Stimulated activated CD4-positive, alpha-beta T cell treated with anti-CD3 and anti-CD28 coated beads, TNF-alpha, amount 100 ng/mL, for 1 hour (primary cell): Measurements from ENCODE around the gene SUN5.
"Not testable (repeated sequence)": the region's sequence is repeated elsewhere in the genome, so short reads cannot be mapped to it uniquely, and the experiment has no call there.

Source experiments
- DNase-seq, 3 donors: peaks; one replicate each; pipeline ENCODE4 v3.0.0-alpha.2; 2020; ENCODE audit warnings: low read depth in 3 of 3, low spot score in 1 of 3

The SUN5 gene

DNA sequence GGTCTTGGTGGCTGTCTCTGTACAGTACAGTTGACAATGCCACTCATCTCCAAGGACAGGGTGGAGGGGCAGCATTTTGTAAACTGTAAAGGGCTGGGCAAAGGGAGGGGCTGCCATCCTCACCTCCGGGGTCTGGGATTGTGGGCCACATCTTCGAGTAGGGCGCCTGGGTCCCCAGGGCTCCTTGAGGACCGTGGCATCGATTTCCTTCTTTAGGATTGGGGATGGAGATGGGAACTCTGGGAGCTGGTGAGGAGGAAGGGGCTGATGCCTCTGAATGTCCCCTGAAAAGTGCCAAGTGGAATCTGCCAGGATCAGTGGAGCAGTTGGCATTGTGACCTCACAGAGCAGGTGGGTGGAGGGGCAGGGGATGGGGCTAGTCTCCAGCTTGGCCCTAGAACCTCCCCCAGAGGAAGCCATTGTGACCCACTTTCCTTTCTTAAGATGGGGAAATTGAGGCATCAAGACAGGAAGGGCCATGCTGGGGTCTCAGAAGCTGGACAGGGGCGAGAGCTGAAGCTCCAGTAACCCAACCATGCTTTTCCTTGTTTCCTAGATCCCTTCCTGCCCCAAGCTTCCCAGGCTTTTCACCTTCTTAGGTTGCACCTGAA is at the start of gene SUN5:
TSS of gene SUN5 (minus strand) at position 293 of the 611 bp plus-strand sequence. CDS start at position 200, 93 bp downstream.
- DNase-seq: no peak

DNA sequence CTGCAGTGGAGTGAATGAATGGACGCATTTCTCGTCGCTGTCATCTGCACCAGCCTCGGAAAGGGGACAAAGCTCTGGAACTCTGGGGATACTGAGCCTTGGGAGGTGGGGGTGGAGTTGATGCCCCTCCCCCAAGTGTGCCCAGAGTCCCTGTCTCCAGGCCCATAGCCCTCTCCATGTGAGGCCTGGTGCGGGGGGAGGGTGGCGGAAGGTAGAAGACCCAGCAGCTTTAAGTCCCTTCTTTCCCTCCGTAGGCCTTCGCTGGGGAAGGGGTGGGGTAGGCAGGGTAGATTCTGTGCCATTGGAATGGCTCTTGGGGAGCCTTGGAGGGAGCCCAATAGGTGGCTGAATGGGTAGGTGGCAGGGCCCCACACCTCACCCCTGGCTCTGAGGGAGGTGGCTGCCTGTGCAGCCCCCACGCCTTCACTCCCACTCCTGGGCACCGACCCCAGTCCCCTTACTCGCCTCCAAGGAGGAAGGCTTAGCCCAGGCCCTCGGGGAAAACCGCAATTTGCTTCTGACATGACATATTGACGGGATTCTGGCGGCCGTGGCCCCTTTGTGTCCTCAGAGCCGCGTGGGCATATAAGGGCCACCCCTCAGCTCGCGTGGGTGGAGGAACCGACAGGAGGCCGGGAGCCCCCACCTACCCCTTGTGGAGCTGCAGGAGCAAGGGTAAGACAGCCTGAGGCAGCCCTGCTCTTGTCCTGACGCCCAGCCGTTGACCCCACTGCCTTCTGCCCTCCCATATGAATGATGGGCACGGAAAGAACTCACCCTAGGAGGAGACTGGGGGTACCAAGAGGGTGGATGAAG is 49.3 kb upstream of the SUN5 start, which contains the start of gene BPIFB3:
TSS of gene BPIFB3 (plus strand) at position 613 of the 816 bp plus-strand sequence. CDS start 1,533 bp downstream, outside the sequence.
- no peak for DNase-seq

DNA sequence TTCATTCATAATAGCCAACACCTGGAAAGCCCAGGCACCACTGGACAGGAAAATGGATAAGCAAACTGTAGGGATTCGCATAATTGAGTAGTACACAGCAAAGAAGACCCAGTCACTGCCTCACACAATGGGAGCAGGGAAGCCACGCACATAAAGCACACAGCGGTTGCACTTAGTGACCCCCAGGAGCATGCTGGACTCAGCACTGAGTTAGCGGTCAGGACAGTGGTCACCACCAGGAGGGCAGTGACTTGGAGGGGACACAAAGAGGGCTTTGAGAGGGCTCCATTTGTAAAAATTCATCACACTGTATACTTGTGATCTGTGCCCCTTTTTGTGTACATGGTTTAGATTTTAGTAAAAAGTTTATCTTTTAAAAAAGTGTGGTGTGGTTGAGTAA is 47.1 kb upstream of the SUN5 start:
- DNase-seq: no peak

DNA sequence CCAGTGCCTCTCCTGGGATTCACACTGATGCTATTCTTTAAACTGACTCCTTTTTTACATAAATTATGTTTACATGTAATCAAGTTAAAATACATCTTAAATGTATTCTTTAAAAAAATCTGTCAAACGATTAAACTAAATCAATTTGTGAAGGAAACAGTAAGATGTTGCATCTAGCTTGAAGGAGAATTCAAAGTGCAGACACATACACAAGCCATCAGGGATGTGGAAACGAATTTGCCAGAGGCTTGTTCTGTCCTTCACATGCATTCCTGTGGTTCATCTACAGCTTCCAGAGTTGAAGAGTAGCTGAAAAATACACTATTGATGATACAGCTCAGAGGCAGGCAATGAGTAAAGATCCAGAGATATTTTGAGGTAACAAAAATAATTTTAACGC is 42.2 kb upstream of the SUN5 start:
- no peak for DNase-seq

DNA sequence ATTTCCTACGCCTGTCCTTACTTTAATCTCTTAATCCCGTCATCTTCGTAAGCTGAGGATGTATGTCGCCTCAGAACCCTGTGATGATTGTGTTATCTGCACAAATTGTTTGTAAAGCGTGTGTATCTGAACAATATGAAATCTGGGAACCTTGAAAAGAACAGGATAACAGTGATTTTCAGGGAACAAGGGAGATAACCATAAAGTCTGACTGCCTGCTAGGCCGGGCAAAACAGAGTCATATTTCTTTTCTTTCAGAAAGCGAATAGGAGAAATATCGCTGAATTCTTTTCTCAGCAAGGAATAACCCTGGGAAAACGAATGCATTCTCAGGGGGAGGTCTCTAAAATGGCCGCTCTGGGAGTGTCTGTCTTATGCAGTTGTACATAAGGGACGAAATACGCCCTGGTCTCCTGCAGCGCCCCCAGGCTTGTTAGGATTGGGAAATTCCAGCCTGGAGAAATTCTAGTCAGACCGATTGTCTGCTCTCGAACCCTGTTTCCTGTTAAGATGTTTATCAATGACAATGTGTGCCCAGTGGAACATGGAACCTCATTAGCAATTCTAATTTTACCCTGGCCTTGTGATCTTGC is 41.0 kb upstream of the SUN5 start:
- DNase-seq: not testable (repeated sequence)

GRCh38 chr20:33043731-33044181 is 39.5 kb upstream of the SUN5 start:
- no peak for DNase-seq

DNA sequence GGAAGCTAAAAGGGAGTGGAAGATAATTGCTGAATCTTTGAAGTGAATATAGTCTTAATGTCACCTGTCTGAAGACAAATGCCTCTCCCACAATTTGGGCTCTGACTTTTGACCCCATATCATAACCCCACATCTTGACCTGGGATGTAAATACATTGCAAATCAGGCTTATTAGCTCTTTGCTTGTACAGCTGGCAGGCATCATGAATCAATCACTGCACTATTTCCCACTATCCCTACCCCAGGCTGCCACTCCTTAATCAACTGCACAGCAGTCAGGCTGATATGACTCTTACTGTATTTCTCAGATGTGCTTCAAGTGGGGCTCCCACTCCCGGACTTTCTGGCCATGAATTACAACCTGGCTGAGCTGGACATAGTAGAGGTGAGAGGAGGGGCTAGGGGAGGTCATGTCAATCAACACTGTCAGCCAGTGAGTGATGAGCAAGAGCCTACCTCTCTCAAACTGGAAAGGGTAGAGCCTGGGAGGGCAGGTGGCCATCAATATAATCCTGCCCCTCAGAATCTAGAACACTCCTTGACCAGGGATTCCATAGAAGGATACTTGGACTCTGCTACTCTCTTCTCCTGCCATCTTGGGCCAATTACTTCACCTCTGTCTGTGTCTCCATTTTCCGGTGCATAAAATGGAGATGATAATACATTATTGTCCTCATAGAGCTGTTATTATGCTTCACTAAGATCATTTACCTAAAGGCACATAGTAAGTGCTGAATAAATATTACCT is 38.9 kb upstream of the SUN5 start:
- DNase-seq: no peak

DNA sequence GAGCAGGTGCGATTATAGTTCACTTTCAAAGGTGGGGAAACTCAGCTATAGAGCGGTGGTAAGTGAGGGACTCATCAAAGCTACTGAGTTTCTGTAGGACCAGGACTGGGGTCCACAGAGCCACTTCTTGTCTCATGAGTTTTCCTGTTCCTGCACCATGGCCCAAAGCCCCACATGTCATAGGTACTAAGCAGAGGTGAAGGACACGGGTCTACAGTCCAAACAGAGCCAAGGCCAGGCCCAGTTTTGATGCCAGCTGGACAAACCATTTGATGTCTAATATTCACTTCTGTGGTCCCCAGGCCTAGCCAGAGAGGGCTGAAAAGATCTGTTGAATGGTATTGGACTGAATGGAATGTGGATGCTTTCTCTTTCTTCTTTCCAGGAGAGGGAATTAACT is 38.2 kb upstream of the SUN5 start:
- no peak for DNase-seq

- no peak for DNase-seq
Measured at GRCh38 chr20:33038243-33038642, 34.0 kb upstream of the SUN5 start.

DNA sequence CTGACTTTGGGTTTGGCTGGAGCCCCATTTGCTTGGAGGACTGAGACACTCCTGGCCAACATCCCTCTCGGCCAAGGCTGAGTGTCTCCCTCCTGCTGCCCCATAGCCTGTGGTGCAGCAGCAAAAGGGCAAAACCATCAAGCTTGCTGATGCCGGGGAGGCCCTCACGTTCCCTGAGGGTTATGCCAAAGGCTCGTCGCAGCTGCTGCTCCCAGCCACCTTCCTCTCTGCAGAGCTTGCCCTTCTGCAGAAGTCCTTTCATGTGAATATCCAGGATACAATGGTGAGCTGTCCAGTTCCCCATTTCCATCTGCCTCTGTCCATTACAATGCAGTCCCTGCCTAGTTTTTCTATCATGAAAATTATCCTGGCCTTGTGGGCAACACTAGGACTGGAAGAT is 33.2 kb upstream of the SUN5 start:
- DNase-seq: no peak

DNA sequence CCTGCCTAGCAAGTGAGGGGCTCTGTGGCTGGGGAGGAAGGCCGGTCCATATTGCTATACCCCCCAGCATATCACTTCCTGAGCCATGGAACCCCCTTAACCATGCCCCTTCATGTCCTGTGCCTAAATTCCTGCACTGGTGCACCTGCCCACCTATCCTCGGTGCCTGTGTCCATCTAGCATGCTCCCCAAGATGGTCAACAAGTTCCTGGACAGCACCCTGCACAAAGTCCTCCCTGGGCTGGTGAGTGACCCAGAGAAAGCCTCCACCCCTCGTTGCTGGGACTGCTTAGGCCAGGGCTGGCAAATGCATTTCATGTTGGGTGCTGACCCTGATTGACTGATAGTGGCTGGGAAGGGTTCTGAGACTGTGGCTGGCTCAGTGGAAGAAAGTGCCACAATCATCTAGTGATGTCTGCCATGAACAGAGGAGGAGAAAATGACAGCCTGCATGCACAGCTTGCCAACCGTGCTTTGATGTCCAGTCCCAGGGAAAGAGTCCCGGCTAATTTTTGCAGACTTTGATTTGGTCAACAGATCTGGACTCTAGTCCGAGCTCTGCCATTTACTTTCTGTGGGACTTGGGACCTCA is 30.8 kb upstream of the SUN5 start:
- no peak for DNase-seq

- no peak for DNase-seq
Measured at GRCh38 chr20:33034115-33034514, 29.9 kb upstream of the SUN5 start.

DNA sequence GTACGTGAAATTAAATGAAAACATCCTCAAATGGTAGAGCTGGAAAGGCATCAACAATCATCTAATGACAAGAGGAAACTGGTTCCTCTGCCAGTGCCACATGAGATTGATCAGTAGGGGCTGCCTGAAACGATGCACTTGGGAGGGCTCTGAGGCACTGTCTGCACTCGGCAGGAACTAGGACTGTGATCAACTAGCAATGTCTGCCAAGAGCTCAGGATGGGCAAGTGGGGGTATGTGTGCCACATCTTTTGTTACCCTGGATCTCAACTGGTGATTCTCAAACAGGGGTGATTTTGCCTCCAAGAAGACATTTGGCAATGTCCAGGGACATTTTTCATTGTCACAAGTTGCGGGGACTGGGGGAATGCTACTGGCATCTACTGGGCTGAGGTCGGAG is 29.1 kb upstream of the SUN5 start:
- DNase-seq: no peak

GRCh38 chr20:33032555-33032954 is 28.3 kb upstream of the SUN5 start:
- DNase-seq: no peak

- no peak for DNase-seq
Measured at GRCh38 chr20:33031531-33031930, 27.3 kb upstream of the SUN5 start, which contains the start of gene BPIFB6. TSS of gene BPIFB6 (plus strand) at chr20:33031648. CDS start at chr20:33031648, 0 bp downstream.

DNA sequence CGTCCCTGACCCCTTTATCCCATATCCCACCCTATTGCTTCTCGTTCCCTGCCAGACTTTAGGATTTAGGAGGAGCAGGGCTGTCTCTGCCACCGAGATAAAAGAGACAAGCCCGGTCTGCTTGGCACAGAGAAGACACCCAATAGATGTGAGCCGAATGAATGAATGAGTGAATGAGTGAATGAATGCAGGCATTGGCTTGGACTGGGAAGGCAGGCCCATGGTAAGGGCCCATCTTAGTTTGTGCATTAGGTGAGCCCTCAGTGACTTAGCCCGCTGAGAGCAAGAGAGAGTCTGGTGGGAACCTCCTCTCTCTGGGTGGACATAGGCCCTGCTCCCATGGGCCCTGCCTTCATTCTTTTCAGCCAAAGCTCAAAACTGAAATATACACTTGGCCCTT is 26.3 kb upstream of the SUN5 start:
- DNase-seq: no peak

DNA sequence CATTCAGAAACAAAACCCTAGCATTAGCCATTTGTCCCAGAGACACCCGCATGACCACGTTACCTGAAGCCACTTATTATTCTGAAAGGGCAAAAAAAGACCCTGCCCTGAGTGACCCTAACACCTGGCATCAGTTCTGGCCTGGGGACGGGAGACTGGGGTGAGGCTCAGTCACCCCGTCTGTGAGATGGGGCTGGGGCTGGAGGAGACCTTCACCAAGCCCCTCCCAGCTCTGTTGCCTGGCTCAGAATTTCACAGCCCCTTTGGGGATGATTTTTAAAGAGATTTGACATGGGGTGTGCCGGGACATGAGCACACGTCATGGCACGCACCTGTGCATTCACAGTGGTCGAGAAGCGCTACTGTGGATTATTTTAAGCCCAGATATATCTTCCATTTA is 25.8 kb upstream of the SUN5 start:
- DNase-seq: no peak

- DNase-seq: no peak
Measured at GRCh38 chr20:33028875-33029274, 24.6 kb upstream of the SUN5 start.

- DNase-seq: no peak
Measured at GRCh38 chr20:33027769-33028751, 23.8 kb upstream of the SUN5 start.
